Lung microvascular endothelial cell (primary cell): ENCODE data around the gene PGA3. TPM values are rescaled to one million over a fixed set of nuclear protein-coding genes. Genes with fewer than 3 reads are reported as not detected.
"Not testable (repeated sequence)": the region's sequence is repeated elsewhere in the genome, so short reads cannot be mapped to it uniquely, and the experiment has no call there.

Experiments used
- DNase-seq, 2 donors: peaks; one replicate each; pipeline versions ENCODE4 v3.0.0 to v3.0.0-alpha.2; 2010; ENCODE audit warnings: low read depth in 2 of 2
- total RNA-seq: library from RNA; depleted of rRNA; stranded (reverse); fragments of >200 nt; gene quantifications from 2 replicates; pipeline ENCODE4 v1.2.1, GENCODE V29; 2014

PGA3 gene
- not detected in 2 replicates for total RNA-seq

DNA sequence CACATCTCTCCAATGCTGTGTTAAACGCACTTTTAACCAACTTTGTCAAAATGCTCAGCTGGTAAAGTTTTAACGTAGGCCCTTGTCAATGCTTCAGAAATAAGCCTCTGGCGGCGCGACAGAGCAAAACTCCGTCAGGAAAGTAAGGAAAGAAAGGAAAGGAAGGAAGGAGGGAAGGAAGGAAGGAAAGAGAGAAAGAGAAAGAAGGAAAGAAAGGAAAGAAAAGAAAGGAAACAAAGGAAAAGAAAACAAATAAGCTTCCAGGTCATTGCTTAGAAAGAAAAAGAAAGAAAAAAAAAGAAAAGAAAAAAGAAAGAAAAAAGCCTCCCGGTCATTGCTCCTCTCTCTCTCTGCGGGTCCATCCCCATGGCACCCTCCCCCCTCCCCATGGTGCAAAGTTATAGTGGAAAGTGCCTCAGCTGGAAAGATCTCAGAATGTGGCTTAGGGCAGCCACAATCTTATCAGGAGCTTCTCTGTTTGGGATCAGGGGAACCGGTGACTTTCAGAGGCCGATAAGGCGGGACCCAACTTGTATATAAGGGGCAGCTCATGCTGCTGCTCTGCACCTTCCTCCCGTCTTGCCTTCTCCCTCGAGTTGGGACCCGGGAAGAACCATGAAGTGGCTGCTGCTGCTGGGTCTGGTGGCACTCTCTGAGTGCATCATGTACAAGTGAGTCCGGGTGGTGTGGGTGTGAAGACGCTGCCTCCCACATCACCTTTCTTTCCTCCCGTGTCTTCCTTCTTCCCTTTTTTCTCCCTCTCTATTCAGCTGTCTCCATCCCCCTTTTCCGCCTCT is at the start of gene PGA3:
Gene PGA3, plus strand, starts transcription at position 566 of the 797 bp plus-strand sequence. Its CDS starts 50 bp downstream, at position 616.
- not testable (repeated sequence) for DNase-seq

DNA sequence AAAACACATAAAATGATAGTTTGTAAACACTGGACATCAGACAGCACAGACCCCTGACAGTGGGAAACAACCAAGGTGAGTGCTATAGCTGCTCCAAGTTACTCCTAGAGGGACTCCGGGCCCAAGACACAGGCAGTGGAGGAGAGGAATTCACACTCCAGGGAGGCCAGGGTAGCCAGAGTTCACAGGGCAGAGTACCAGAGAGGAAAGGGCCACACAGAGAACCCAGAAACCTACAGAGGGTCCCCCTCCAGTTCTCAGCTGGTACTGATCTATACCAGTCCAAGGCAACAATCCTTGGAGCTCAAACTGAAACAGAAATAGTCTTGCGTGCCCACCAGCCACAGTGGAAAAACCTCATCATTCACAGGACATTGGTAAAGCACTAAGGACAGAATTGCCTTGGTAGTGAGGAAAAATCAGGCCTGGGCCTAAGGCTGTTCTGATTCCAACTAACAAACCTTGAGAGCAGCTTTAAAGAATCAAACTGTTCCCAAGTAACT is 49.7 kb upstream of the PGA3 start:
- DNase-seq = peak; percentile 31 to 77

DNA sequence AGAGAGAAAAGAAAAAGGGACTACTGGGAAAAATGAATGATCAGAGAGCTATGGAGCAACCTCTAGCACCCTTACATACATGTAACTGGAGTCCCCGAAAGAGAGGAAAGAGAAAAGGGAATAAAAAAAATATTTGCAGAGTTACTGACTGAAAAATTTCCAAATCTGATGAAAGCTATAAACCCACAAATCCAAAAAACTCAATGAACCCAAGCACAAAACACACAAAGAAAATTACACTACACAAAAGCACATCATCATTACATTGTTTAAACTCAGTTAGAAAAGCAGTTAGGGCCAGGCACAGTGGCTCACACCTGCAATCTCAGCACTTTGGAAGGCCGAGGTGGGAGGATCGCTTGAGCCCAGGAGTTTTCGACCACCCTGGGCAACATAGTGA is 48.8 kb upstream of the PGA3 start:
- no peak for DNase-seq

DNA sequence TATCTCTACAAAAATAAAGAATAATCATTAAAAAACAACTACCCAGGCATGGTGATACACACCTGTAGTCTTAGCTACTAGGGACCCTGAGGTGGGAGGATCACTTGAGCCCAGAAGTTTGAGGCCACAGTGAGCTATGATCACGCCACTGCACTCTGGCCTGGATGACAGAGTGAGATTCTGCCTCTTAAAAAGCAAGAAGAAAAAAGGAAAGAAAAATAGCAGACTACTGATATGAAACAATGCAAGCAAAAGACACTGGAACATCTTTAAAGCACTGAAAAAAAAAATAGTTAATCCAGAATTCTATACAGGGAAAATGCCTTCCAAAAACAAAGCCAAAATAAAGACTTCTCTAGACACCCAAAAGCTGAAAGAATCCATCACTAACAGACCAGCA is 48.0 kb upstream of the PGA3 start:
- no peak for DNase-seq

DNA sequence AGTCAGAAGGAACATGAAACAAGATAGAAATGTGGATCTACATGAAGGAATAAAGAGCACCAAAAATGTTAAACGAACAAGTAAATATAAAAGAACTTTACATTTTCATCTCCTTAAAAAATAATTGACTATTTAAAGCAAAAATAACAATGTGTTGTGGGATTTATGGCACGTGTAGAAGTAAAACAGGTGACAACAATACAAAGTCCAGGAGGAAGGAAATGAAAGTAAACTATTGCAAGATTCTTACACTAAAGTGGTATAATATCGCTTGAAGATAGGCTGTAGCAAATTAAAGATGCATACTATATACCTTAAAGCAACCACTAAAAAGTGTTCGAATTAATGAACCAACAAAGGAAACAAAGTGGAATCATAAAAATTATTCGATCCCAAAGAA is 47.6 kb upstream of the PGA3 start:
- no peak for DNase-seq

DNA sequence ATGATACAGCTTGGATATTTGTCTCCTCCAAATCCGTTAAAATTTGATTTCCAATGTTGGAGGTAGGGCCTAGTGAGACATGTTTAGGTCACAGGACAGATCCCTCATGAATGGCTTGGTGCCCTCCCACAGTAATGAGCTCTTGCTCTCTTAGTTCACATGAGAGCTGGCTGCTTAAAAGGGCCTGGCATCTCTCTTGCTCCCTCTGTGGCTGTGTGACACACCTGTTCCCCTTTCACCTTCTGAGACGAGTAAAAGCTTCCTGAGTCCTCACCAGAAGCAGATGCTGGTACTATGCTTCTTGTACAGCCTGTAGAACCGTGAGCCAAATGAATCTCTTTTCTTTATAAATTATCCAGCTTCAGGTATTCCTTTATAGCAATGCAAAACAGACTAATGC is 45.6 kb upstream of the PGA3 start:
- no peak for DNase-seq

DNA sequence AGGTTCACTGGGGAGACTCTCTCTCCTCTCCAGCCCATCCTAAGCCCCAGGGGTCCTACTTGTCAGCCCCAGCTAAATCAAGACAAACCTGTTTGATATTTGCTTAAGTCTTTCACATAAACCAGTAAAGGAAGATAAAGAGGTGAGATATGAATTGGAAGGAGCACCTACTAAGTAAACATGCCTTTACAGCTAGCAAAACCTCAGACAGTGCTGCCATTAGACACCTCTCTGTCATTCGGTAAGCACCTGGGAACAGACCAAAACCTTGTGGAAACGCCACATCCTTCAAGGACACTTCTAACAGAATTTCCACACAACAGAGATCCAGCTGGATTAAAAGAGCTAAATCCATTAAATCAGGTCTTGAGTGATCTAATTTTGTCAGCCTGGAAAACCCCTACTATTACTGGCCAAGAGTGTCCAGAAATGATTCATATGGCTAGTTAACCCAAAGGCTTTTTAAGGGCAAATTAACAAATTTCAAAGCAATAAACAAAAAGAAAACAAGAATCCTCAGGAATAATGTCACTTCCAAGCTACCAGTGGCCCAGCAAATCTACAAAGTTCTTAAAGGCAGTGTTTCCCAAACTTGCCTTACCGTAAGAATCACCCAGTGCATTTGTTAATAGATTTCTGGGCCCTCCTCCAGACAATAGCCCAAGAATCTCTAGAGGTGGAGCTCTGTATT is 44.5 kb upstream of the PGA3 start:
- peak; percentile 32 to 89 for DNase-seq

DNA sequence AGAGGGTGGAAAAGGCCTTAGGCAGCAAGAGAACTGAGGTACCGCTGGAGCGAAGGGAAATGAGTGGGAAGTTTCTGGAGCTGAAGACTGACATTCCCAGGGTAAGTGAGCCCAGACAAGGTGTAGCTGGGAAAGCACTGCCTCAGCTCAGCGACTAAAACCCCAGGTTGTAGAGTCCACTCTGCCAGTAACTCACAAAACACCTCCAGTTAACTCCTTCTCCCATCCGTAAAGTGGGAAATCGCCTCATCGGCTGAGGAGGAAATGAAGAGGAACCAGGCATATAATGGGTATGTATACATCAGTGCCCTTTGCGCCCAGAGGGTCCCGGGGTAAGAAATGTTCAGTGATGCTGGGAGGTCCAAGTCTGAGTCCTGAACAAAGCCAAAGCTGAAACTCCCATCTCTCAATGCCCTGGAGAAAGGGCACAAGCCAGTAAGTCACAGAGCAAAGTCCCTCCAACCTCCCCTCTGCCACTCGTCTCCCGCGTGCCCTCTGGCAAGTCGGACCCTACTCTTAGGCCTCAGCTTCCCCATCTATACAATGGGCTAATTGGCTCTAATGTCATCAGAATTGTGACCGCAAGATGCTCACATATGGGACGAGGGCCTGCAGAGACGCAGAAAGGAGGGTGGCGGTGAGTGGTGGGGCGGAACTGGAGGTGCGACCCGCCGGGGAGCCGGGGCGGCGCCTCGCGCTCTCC is 42.7 kb upstream of the PGA3 start:
- DNase-seq = peak in 1 of 2 donors; percentile 27

DNA sequence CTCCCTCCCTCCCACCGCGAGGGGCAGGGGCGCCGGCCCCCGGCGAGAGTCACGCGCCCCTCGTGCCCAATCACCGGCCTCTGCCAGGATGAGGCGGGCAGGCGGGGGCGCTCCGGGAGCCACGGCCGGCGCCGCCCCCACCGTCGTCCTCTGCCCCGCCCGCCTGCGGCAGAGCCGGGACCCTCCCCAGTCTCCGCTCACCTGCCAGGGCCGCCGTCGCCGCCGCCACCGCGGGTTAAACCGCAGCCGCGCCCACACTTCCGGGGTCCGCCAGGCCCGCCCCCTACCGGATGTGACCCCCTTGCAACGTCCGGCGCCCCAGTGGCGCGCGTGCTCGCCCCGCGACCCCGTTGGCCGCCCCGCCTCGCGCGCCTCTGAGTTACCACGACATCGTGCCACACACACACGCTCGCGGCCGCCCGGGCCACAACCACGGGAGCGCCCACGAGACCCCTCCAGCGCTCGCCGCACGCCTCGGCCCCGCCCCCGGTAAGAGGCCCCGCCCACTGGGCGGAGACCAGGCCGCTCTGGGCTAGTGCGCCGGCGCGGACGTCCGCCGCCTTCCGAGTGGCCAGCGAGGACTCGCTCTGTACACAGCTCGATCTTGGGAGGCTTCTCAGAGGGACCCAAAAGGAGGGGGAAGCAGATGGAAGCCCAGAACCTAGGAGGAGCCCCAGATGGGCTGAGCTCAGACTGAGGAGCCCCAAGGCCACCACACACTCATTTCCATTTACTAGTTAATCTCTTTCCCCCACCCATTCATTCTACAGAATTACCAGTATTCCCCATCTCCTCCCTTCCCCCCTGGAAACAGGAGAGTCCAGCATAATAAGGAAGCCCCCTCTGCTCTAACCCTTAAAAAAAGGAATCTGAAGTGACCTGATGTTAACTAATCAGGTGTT is 41.9 kb upstream of the PGA3 start, which contains the start of gene VPS37C:
Gene VPS37C, minus strand, starts transcription at position 237 of the 902 bp plus-strand sequence. CDS start 22,597 bp downstream, outside the sequence.
- peak; percentile 85 to 90 for DNase-seq

DNA sequence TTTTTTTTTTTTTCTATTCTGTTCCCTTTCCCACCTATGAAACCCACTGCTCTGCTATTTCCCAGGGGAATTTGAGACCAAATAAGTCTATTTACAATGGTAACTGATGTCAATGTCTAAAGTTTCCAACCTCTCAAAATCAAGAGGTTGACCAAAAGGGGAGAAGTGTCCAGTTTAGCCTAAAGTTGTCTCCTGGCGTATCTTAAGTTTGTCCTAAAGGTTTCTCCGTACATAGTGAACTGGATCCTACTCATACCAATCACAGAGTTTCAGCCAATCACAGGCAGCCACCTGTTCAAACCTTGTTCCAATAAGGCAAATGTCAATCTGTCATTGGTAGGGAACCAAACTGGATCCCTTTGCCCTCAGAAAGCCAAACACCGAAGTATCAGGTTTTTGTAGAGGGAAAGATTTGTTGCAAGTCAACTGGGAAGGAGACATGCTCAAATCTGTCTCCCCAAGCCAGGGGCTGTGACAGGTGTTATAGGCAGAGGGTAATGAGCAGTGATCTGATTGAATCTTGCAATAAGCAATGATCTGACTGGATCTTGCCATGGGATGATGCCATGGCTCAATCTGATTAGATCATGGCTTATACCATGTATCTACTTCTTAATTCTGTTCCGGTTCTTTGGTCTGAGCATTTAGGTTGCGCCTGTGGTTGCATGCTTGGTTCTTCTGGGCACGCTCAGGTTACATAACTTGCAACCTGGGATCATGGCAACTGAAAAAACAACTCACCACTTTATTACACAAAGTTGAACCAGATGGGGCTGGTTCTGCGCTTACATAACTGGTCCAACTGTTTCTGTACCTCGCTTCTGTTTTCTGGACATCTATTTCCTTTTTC is 41.0 kb upstream of the PGA3 start:
- DNase-seq = peak; percentile 27 to 38

DNA sequence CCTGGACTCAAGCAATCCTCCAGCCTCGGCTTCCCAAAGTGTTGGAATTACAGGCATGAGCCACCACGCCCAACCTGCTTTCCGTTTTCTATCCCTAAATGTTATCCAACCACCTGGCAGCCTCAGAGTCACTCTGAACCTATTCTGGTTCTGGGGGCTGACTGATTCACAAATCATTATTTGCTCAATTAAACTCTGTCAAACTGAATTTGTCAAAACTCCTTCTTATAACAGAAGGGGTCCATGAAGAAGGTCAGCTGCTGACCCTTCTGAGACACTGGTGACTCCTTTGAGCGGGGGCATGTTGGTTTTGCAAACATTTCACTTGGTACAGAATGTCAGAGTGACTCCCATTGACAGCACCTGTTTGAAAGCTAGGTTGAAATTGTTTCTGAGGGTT is 40.3 kb upstream of the PGA3 start:
- DNase-seq = no peak

DNA sequence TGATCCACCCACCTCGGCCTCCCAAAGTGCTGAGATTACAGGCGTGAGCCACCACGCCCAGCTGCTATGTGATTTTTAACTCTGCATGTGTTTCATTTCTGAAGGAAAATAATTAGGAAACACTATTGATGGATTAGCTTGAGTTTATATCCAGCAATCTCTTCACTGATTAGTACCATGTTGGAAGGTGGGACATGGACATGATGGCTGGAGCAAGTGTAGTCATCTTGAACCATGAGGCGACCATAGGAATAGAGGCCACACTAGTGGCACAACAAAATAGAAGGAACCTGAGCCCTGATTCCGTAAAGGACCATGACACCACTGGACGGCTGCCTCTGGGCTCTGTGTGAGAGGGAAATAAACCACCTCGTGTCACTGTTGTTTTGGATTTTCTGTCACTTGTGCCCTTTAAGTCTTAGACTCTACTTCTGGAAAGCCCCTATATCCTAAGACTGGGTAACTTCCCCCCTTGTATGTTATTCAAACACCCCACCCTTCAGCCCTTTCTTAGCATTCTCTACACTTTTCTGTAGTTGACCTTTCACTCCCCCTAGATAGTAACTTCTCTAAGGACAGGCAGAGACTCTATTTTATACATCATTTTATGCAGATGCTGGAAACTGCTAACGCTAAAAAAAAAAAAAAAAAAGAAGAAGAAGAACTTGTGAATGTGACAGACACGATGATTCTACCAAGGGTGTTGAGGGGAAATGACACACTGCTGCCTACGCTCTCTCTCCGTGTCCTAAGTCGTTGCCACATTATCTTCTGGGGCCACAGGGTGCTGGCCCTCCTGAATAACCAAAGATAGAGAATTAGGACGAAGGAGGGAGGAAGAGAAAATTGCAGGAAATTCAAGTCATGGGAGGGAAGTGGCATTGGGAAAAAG is 39.4 kb upstream of the PGA3 start:
- DNase-seq = no peak

DNA sequence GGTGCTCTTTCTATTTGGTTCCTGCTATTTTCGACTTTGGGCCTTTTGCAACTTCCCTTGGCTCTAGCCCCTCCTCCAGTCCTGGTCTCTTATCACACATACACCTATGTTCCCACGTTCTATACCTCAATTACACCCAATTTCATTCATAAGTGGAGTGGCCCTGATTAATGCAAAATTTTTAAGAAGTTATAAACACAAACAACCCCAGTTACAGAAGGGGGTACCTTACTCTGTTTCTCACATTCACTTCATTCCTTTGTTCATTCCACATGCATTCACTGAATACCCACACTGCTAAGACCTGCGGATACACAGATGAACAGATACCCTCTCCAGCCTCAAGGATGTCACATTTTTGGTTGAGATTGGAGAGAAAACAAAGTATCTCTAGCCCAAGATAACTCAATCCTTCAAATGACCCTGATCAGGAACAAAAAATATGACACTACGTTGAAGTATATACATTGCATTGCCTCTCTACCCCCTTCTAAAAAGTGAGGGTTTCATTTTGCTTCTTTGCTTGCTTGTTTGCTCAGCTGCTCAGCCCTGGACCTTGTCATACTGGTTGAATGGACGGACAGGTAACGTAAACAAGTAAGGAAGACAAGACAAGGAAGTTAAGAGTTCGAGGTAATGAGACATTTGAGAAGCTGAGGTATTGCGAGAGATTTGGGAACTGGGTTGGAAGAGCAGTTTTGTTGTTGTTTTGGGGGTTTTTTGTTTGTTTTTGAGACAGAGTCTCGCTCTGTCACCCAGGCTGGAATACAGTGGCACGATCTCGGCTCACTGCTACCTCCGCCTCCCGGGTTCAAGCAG is 38.5 kb upstream of the PGA3 start:
- DNase-seq = no peak

DNA sequence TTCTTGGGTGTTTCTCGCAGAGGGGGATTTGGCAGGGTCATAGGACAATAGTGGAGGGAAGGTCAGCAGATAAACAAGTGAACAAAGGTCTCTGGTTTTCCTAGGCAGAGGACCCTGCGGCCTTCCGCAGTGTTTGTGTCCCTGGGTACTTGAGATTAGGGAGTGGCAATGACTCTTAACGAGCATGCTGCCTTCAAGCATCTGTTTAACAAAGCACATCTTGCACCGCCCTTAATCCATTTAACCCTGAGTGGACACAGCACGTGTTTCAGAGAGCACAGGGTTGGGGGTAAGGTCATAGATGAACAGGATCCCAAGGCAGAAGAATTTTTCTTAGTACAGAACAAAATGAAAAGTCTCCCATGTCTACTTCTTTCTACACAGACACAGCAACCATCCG is 37.5 kb upstream of the PGA3 start:
- DNase-seq = not testable (repeated sequence)

DNA sequence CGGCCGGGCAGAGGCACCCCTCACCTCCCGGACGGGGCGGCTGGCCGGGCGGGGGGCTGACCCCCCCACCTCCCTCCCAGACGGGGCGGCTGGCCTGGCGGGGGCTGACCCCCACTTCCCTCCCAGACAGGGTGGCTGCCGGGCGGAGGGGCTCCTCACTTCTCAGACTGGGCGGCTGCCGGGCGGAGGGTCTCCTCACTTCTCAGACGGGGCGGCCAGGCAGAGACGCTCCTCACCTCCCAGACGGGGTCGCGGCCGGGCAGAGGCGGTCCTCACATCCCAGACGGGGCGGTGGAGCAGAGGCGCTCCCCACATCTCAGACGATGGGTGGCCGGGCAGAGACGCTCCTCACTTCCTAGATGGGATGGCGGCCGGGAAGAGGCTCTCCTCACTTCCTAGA is 37.0 kb upstream of the PGA3 start:
- not testable (repeated sequence) for DNase-seq

DNA sequence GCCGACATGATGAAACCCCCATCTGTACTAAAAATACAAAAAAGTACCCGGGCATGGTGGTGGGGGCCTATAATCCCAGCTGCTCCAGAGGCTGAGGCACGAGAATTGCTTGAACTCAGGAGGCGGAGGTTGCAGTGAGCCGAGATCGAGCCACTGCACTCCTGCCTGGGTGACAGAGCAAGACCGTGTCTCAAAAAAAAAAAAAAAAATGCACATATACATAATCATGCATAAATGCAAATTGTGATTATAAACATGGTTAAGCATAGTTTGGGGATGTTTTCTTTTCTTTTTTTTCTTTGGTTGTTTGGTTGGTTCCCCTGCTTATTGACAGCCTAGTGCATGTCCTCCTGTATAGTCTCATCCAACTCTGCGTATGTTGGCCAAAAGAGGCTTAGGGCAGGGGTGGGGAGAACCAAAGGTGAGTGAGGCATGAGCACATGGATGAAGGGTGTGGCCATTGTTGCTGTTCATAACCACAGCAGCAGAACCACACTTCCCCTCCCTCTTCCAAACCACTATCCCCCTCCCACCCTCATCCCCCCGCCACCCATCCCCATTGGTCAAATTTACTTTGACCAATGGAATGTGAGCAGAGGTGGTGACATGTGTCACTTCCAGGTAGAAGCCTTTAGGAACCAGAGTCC is 35.1 kb upstream of the PGA3 start:
- no peak for DNase-seq

DNA sequence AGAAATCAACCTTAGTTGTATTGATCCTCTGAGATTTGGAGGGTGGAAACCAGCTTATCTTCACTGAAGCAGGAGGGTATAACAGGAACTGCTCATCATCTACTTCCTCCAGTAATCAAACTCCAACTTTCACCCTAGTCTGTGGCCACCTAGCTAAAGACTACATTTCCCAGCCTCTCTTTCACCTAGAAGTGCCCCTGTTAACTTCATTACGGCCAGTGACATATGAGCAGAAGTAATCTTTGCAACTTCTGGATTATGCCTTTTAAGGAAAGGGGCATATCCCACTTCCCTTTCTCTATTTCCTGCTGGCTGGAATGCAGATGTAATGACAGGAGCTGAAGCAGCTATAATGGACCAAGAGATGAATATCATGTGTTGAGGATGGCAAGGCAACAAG is 34.5 kb upstream of the PGA3 start:
- DNase-seq = no peak

DNA sequence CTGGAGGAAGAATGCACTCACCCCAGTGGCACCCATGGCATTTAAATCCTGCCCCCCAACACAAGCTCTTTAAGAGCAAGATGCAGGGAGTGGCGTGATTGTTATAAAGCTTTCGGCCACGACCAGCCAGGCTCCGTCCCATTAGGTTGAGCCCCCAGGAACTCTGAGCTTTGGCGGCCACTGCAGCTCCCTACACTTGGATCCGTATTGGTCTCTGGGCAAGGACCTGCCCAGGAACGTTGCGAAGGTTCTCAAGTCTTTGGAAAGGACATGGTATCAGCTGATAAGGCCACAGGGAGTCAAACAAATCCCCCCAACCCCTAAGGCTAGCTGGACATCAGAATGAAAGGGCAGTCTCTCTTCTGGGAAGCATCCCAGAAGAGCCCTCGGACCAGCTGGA is 32.7 kb upstream of the PGA3 start:
- no peak for DNase-seq
